Skeletal muscle satellite cell (primary cell): Measurements from ENCODE around the gene C12orf60. TPM values are rescaled to one million over a fixed set of nuclear protein-coding genes. Genes with fewer than 3 reads are reported as not detected.
"Not testable (repeated sequence)": the region's sequence is repeated elsewhere in the genome, so short reads cannot be mapped to it uniquely, and the experiment has no call there.

ENCODE experiments used
- H3K27me3 ChIP-seq: 2 replicates; pipeline ENCODE4 v1.7.0; 2013; ENCODE audit warnings: low read length; ENCODE audit not compliant: control insufficient read depth, insufficient read depth
- H3K36me3 ChIP-seq: 2 replicates; pipeline ENCODE4 v1.7.0; 2013; ENCODE audit warnings: mild to moderate bottlenecking, control low read depth, low read length; ENCODE audit not compliant: insufficient read depth
- H3K4me1 ChIP-seq: 2 replicates; pipeline ENCODE4 v1.7.0; 2013; ENCODE audit warnings: low read length; ENCODE audit not compliant: control insufficient read depth, insufficient read depth
- H3K4me2 ChIP-seq: 2 replicates; pipeline ENCODE4 v1.7.0; 2013; ENCODE audit warnings: mild to moderate bottlenecking, low read length
- H3K4me3 ChIP-seq: 2 replicates; pipeline ENCODE4 v1.7.0; 2013; ENCODE audit warnings: low read length
- H3K9ac ChIP-seq: 2 replicates; pipeline ENCODE4 v1.7.0; 2013; ENCODE audit warnings: mild to moderate bottlenecking, low read depth, low read length, moderate library complexity
- H3K9me3 ChIP-seq: replicated peaks from 2 replicates; pipeline ENCODE4 v1.7.0; 2013; ENCODE audit warnings: mild to moderate bottlenecking, control low read depth, low read length
- total RNA-seq: library from RNA; depleted of rRNA; stranded (reverse); fragments of >200 nt; gene quantifications from 2 replicates; pipeline ENCODE4 v1.2.3, GENCODE V29; 2012; rRNA removed

Gene C12orf60, protein sequence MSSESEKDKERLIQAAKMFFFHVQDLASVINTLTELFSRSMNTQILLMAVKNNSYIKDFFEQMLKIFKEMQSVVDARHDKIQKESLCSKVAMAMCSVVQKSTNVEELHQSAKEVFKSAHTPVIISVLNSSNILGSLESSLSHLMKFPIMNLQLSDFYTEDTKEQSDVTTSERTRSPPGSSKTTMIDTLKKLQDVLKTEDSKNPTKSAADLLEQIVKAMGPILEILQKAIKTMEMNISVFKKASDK
- 1.5 and 4.4 TPM in 2 replicates for total RNA-seq

DNA sequence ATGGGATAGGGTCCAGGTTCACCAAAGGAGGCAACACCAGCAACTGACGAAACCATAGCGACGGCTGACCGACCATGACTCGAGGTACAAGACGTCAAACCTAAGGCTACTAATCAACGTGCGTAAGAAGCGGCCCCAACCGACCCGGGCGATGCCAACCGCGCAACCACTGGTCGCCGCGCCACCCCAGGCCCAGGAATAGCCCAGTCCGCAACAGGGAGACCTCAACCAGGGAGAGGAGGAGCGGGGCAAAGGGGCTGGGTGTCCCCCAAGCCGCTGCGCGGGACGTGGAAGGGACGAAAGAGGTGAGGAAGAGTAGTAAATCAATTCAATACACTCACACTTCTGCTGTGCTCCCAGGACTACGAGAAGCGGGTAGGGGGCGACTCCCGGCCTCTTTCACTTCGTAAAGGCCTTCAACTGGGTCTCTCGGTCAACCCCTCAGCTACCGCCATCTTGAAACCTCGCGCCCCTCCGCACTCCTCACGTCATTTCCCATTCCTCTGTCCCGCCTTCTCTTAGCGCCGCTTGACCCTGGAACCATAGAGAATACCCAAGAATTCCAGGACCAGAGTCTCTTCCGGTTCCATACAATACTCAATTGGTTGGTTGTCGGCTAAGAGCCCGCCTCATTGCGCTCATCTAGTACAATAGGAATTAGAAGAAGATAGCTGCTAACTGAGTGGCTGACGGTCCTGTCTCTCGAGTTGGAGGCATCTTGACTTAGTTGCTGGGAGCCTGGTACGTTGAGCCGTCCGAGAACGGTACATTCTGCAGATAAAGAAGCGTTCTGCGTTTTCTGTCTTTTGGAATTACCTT is at the start of gene C12orf60, which contains the start of gene WBP11:
C12orf60 (plus strand) TSS at position 660 of the 819 bp plus-strand sequence. CDS start 19,266 bp downstream, outside the sequence.
WBP11 (minus strand) TSS at position 468 of the 819 bp plus-strand sequence. CDS start 2,095 bp downstream, outside the sequence.
- peak within 1 kb of the TSS; percentile 86 for H3K4me2 ChIP-seq
- no peaks in the 10 kb centered on the region for H3K27me3 ChIP-seq
- no peaks in the 10 kb centered on the region for H3K9me3 ChIP-seq
- peak within 1 kb of the TSS; percentile 85 for H3K4me3 ChIP-seq
- H3K36me3 ChIP-seq, result peaks cover 14% of the 10 kb centered on the region
- H3K4me1 ChIP-seq, result peaks cover 16% of the 10 kb centered on the region
- peak within 1 kb of the TSS; percentile 97 for H3K9ac ChIP-seq

DNA sequence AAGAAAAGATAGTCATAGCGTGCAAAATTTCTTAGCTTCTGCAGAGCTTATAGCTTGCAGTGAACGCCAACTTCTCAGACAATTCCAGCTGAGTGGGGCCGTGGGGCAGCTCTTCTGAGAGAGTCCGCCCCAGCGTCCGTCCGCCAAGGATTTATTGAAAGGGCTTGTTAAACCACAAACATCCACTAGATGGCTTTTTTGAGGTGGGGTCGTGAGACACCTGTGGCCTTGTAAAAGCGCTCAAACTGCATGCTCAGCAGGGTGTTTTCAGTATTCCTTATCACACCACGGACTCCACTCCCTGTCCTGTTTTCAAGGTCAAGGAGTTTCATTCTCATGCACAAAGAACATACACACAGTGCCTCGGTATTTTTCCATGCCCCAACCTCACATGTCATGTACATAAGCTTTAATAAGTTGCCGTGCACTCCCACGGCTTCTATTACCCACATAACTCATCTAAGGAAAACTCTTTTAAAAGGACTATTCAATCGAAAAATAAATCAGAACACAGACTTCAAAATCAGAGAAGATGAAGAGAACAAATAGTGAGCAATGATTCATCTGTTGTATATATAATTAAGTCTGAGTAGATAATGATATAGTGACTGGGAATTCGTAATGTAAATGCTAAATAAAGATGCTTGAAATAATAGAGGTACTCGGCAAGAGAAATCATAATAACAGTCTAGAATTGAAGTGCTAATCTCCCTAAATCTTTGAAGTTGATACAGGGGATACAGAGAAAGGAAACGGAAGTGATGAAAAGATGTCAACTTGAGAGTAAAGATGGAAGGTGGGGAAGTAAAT is 46.9 kb upstream of the C12orf60 start:
- H3K4me3 ChIP-seq, result no peak overlapping the region
- H3K4me2 ChIP-seq, result no peak overlapping the region
- no peaks in the 10 kb centered on the region for H3K4me1 ChIP-seq
- no peak overlapping the region for H3K9ac ChIP-seq
- no peaks in the 10 kb centered on the region for H3K27me3 ChIP-seq
- no peaks in the 10 kb centered on the region for H3K36me3 ChIP-seq
- H3K9me3 ChIP-seq, result no peaks in the 10 kb centered on the region

DNA sequence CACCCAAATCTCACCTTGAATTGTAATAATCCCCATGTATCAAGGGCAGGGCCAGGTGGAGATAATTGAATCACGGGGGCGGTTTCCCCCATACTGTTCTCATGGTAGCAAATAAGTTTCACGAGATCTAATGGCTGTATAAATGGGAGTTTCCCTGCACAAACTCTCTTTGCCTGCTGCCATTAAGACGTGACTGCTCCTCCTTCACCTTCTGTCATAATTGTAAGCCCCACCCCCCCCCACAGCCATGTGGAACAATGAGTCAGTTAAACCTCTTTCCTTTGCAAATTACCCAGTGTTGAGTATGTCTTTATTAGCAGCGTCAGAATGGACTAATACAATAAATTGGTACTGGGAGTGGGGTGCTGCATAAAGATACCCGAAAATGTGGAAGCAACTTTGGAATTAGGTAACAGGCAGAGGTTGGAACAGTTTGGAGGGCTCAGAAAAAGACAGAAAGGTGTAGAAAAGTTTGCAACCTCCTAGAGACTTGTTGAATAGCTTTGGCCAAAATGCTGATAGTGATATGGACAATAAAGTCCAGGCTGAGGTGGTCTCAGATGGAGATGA is 43.7 kb upstream of the C12orf60 start:
- not testable (repeated sequence) for H3K4me3 ChIP-seq, H3K9ac ChIP-seq, H3K36me3 ChIP-seq, H3K27me3 ChIP-seq, H3K9me3 ChIP-seq, H3K4me1 ChIP-seq, H3K4me2 ChIP-seq

DNA sequence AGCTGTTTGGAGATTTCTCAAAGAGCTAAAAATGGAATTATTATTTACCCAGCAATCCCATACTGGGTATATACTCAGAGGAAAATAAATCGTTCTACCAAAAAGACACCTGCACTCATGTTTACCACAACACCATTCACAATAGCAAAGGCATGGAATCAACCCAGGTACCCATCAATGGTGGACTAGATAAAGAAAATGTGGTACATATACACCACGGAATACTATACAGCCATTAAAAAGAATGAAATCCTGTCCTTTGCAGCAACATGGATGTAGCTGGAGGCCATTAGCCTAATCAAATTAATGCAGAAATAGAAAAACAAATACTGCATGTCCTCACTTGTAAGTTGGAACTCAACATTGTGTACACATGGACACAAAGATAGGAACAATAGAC is 38.1 kb upstream of the C12orf60 start:
- H3K27me3 ChIP-seq, result no peaks in the 10 kb centered on the region
- no peaks in the 10 kb centered on the region for H3K36me3 ChIP-seq
- no peak overlapping the region for H3K9ac ChIP-seq
- no peak overlapping the region for H3K4me2 ChIP-seq
- H3K4me3 ChIP-seq, result no peak overlapping the region
- no peaks in the 10 kb centered on the region for H3K9me3 ChIP-seq
- H3K4me1 ChIP-seq, result peaks cover 13% of the 10 kb centered on the region

DNA sequence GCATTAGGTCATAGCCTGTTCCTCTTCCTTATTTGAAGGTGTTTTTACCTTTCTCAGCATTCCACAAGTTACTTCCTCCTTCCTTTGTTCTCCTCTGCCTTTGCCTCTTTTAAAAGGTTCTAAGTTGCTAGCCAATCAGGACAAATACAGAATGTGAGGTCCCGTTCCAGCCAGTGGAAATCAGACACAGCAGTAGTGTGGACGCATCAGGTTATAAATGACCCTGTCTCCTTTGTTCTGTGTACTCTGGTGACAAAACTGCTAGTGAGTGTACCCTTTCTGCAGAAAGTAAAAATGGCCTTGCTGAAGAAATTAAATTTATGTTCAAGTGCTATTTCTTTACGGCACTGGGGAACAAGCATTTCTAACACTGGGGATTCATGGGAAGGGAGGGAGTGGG is 37.5 kb upstream of the C12orf60 start:
- H3K4me3 ChIP-seq, H3K4me2 ChIP-seq, H3K27me3 ChIP-seq, H3K9me3 ChIP-seq, H3K9ac ChIP-seq, H3K36me3 ChIP-seq: not testable (repeated sequence)
- peaks cover 13% of the 10 kb centered on the region for H3K4me1 ChIP-seq

DNA sequence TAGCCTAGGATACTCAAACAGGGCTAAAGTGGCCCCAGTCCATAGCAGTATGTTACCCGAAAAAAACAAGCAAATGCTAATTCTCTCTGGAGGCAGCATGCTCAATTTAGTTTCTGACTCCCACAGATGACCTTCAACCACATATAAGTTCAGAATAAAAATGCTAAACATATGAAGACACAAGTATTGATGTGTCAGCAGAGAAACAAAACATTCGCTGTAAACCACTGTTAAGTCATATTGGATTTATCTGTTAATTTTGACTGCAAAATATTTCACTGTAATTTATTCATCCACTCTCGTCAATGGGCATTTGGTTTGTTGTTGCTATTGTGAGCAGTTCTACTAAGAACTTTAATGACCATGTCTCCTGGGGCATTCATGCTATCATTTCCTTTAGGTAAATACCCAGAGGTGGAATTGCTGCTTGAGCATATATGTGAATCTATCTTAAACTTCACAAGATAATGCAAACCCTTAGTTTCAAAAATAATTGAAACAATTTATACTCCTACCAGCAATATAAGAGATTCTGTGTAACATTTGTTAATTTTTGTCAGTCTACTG is 36.7 kb upstream of the C12orf60 start:
- H3K9me3 ChIP-seq, result no peaks in the 10 kb centered on the region
- H3K4me2 ChIP-seq, result no peak overlapping the region
- no peaks in the 10 kb centered on the region for H3K27me3 ChIP-seq
- no peaks in the 10 kb centered on the region for H3K36me3 ChIP-seq
- H3K4me1 ChIP-seq, result peaks cover 13% of the 10 kb centered on the region
- no peak overlapping the region for H3K4me3 ChIP-seq
- H3K9ac ChIP-seq, result no peak overlapping the region

DNA sequence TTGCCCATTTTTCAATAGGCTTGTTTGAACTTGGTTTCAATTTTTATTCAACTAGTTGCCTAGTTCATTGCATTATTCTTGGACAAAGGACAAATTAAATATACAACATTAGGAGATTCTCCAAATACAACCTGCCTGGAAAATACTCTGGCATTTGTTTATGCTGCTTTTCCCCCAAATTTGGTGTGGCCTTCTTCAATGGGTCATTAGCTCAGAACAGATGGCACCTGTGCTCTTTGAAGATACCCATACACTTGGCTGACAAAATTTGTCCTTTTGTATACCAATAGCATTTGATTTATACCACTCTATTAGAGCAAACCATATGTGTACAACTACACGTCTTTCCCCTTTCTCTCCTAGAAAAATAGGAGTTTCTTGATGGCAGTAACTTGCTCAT is 35.9 kb upstream of the C12orf60 start:
- Histone ChIP-seq H3K4me2 (peak overlapping the region; percentile 87), H3K4me3 (no peak overlapping the region), H3K9me3 (no peaks in the 10 kb centered on the region), H3K4me1 (peaks cover 13% of the 10 kb centered on the region), H3K27me3 (no peaks in the 10 kb centered on the region), H3K9ac (no peak overlapping the region), H3K36me3 (no peaks in the 10 kb centered on the region)

DNA sequence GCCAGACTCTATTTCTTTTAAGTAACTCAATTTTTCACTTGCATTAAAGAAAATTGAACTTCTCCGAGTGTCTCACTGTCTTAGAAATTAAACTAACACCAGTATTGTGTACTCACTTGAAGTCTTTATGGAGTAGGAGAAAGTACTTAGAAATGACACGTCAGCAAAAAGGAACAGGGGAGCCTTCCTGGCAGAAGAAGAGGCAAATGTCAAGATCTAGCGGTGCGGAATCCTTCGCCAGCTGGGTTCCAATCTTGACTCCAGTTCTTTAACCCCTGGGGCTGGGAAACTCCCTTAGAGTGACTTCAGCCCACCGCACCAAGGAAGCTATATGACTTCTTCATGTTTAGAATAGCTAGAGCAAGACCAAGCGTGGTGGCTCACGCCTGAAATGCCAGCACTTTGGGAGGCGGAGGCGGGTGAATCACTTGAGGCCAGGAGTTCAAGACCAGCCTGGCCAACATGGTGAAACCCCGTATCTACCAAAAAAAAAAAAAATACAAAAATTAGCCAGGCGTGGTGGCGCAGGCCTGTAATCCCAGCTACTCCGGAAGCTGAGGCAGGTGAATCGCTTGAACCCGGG is 34.6 kb upstream of the C12orf60 start:
- H3K27me3 ChIP-seq, result no peaks in the 10 kb centered on the region
- no peaks in the 10 kb centered on the region for H3K36me3 ChIP-seq
- H3K4me2 ChIP-seq, result peak overlapping the region; percentile 87
- no peak overlapping the region for H3K9ac ChIP-seq
- H3K4me3 ChIP-seq, result peak overlapping the region; percentile 82
- no peaks in the 10 kb centered on the region for H3K9me3 ChIP-seq
- peaks cover 13% of the 10 kb centered on the region for H3K4me1 ChIP-seq

DNA sequence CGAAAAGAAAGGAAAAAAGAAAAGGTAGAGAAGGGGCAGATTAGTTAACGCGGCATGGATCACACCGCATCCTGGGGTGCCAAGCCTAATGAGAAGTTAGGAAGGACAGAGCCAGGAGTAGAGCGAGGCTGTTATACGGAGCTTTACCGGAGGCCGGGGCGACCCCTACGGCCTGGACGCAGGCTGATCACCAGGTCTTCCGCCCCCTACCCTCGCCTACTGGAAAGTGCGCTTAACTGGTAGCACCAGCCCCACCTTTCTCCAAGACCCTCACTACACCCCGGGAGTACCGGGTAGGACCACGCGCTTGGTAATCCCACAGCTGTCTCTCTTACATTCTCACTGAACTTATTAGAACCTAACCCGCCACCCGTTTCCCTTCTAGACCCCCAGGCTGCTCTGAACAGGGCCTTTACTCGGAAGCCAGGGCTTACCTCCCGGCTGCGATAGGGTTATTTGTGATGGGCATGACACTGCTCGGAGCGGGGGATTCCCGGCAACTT is 34.0 kb upstream of the C12orf60 start:
- Histone ChIP-seq H3K4me2 (peak overlapping the region; percentile 87), H3K36me3 (no peaks in the 10 kb centered on the region), H3K4me3 (peak overlapping the region; percentile 82), H3K4me1 (peaks cover 13% of the 10 kb centered on the region), H3K27me3 (no peaks in the 10 kb centered on the region), H3K9ac (peak overlapping the region; percentile 88), H3K9me3 (no peaks in the 10 kb centered on the region)

DNA sequence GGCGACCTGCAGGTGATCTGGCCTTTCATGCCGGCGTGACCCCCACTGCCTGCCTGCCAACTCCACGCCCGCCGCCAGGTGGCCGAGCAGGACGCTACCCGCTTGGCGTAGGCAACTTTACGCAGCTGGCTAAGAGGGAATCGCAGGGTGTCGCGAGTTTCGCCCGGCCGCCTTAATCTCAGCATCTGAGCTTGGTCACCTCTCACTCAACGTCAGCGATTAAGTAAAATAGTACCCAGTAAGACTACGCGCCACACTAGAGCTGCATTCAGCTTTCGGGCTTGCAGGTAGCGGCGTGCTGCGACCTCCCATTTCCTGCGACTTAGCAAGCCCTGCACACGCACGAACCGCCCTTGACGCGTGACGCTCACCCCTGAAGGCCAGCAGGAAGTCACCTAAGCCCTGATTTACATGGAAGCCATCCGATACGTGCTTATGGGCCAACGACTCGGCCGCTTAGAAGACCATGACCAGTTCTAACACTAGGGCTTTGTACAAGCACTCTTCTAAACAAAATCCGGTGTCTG is 33.4 kb upstream of the C12orf60 start:
- peak overlapping the region; percentile 88 for H3K9ac ChIP-seq
- H3K36me3 ChIP-seq, result no peaks in the 10 kb centered on the region
- H3K9me3 ChIP-seq, result no peaks in the 10 kb centered on the region
- peak overlapping the region; percentile 87 for H3K4me2 ChIP-seq
- no peaks in the 10 kb centered on the region for H3K27me3 ChIP-seq
- H3K4me3 ChIP-seq, result peak overlapping the region; percentile 82
- H3K4me1 ChIP-seq, result peaks cover 13% of the 10 kb centered on the region
